Measurements from ENCODE around the gene SETDB1.

SETDB1 gene

GRCh38 chr1:150987924-150988323, 61.8 kb downstream of the SETDB1 start:
- H2AFZ ChIP-seq (ENCODE audit: low read depth, low read length): no peak overlapping the region
- no peaks in the 10 kb centered on the region for H3K27me3 ChIP-seq (ENCODE audit: insufficient read depth, low read length)
- no peak overlapping the region for H3K4me3 ChIP-seq (ENCODE audit: low read length)
- H3K9me3 ChIP-seq (ENCODE audit: low read length): no peaks in the 10 kb centered on the region
- no peaks in the 10 kb centered on the region for H3K4me1 ChIP-seq (ENCODE audit: insufficient read depth, low read length)
- H3K36me3 ChIP-seq (ENCODE audit: insufficient read depth, low read length): no peaks in the 10 kb centered on the region

- H3K4me1 ChIP-seq (ENCODE audit: insufficient read depth, low read length): no peaks in the 10 kb centered on the region
- peaks cover 10% of the 10 kb centered on the region for H3K36me3 ChIP-seq (ENCODE audit: insufficient read depth, low read length)
- no peaks in the 10 kb centered on the region for H3K9me3 ChIP-seq (ENCODE audit: low read length)
- no peak overlapping the region for H2AFZ ChIP-seq (ENCODE audit: low read depth, low read length)
- no peak overlapping the region for H3K4me3 ChIP-seq (ENCODE audit: low read length)
- H3K27me3 ChIP-seq (ENCODE audit: insufficient read depth, low read length): no peaks in the 10 kb centered on the region
These were observed 66.5 kb downstream of the SETDB1 start for GRCh38 chr1:150992626-150993025.

GRCh38 chr1:150994248-150994647, 68.1 kb downstream of the SETDB1 start:
- no peak overlapping the region for H3K4me3 ChIP-seq (ENCODE audit: low read length)
- H3K27me3 ChIP-seq (ENCODE audit: insufficient read depth, low read length): no peaks in the 10 kb centered on the region
- no peaks in the 10 kb centered on the region for H3K9me3 ChIP-seq (ENCODE audit: low read length)
- peaks cover 20% of the 10 kb centered on the region for H3K36me3 ChIP-seq (ENCODE audit: insufficient read depth, low read length)
- no peaks in the 10 kb centered on the region for H3K4me1 ChIP-seq (ENCODE audit: insufficient read depth, low read length)
- no peak overlapping the region for H2AFZ ChIP-seq (ENCODE audit: low read depth, low read length)

- H3K9me3 ChIP-seq (ENCODE audit: low read length): no peaks in the 10 kb centered on the region
- no peaks in the 10 kb centered on the region for H3K27me3 ChIP-seq (ENCODE audit: insufficient read depth, low read length)
- H3K4me3 ChIP-seq (ENCODE audit: low read length): no peak overlapping the region
- H3K4me1 ChIP-seq (ENCODE audit: insufficient read depth, low read length): no peaks in the 10 kb centered on the region
- H2AFZ ChIP-seq (ENCODE audit: low read depth, low read length): no peak overlapping the region
- H3K36me3 ChIP-seq (ENCODE audit: insufficient read depth, low read length): peaks cover 25% of the 10 kb centered on the region
These were observed 69.3 kb downstream of the SETDB1 start for GRCh38 chr1:150995460-150995859.

- no peak overlapping the region for H2AFZ ChIP-seq (ENCODE audit: low read depth, low read length)
- H3K27me3 ChIP-seq (ENCODE audit: insufficient read depth, low read length): no peaks in the 10 kb centered on the region
- H3K9me3 ChIP-seq (ENCODE audit: low read length): no peaks in the 10 kb centered on the region
- no peaks in the 10 kb centered on the region for H3K4me1 ChIP-seq (ENCODE audit: insufficient read depth, low read length)
- no peak overlapping the region for H3K4me3 ChIP-seq (ENCODE audit: low read length)
- H3K36me3 ChIP-seq (ENCODE audit: insufficient read depth, low read length): peaks cover 25% of the 10 kb centered on the region
These were observed 69.7 kb downstream of the SETDB1 start for GRCh38 chr1:150995896-150996295.

- Histone ChIP-seq H3K36me3 (ENCODE audit: insufficient read depth, low read length) (peaks cover 30% of the 10 kb centered on the region), H3K4me1 (ENCODE audit: insufficient read depth, low read length) (no peaks in the 10 kb centered on the region)
These were observed 71.1 kb downstream of the SETDB1 start for GRCh38 chr1:150997126-150997872.

GRCh38 chr1:150997949-150998348, 71.8 kb downstream of the SETDB1 start:
- Histone ChIP-seq H3K4me1 (ENCODE audit: insufficient read depth, low read length) (no peaks in the 10 kb centered on the region), H3K36me3 (ENCODE audit: insufficient read depth, low read length) (peaks cover 30% of the 10 kb centered on the region), H3K4me3 (ENCODE audit: low read length) (no peak overlapping the region), H3K9me3 (ENCODE audit: low read length) (no peaks in the 10 kb centered on the region), H2AFZ (ENCODE audit: low read depth, low read length) (no peak overlapping the region), H3K27me3 (ENCODE audit: insufficient read depth, low read length) (no peaks in the 10 kb centered on the region)

More at GRCh38 chr1:150997126-150997872, 71.1 kb downstream of the SETDB1 start:
- no peak overlapping the region for H2AFZ ChIP-seq (ENCODE audit: low read depth, low read length)
- no peak overlapping the region for H3K4me3 ChIP-seq (ENCODE audit: low read length)
- no peaks in the 10 kb centered on the region for H3K27me3 ChIP-seq (ENCODE audit: insufficient read depth, low read length)
- no peaks in the 10 kb centered on the region for H3K9me3 ChIP-seq (ENCODE audit: low read length)

GRCh38 chr1:150999051-150999674, 73.0 kb downstream of the SETDB1 start:
- Histone ChIP-seq H3K27me3 (ENCODE audit: insufficient read depth, low read length) (no peaks in the 10 kb centered on the region), H2AFZ (ENCODE audit: low read depth, low read length) (no peak overlapping the region), H3K4me1 (ENCODE audit: insufficient read depth, low read length) (no peaks in the 10 kb centered on the region), H3K4me3 (ENCODE audit: low read length) (no peak overlapping the region), H3K36me3 (ENCODE audit: insufficient read depth, low read length) (peaks cover 30% of the 10 kb centered on the region), H3K9me3 (ENCODE audit: low read length) (no peaks in the 10 kb centered on the region)

- H3K9me3 ChIP-seq (ENCODE audit: low read length): no peaks in the 10 kb centered on the region
- H3K4me3 ChIP-seq (ENCODE audit: low read length): no peak overlapping the region
- H3K27me3 ChIP-seq (ENCODE audit: insufficient read depth, low read length): no peaks in the 10 kb centered on the region
- peaks cover 30% of the 10 kb centered on the region for H3K36me3 ChIP-seq (ENCODE audit: insufficient read depth, low read length)
- peaks cover 5% of the 10 kb centered on the region for H3K4me1 ChIP-seq (ENCODE audit: insufficient read depth, low read length)
- no peak overlapping the region for H2AFZ ChIP-seq (ENCODE audit: low read depth, low read length)
These were observed 73.8 kb downstream of the SETDB1 start for GRCh38 chr1:150999926-151000325.

- H3K36me3 ChIP-seq (ENCODE audit: insufficient read depth, low read length): peaks cover 30% of the 10 kb centered on the region
- no peaks in the 10 kb centered on the region for H3K9me3 ChIP-seq (ENCODE audit: low read length)
These were observed 74.2 kb downstream of the SETDB1 start for GRCh38 chr1:151000408-151000807.

GRCh38 chr1:151001602-151002001, 75.4 kb downstream of the SETDB1 start:
- Histone ChIP-seq H3K27me3 (ENCODE audit: insufficient read depth, low read length) (no peaks in the 10 kb centered on the region), H3K4me3 (ENCODE audit: low read length) (no peak overlapping the region), H3K9me3 (ENCODE audit: low read length) (no peaks in the 10 kb centered on the region), H2AFZ (ENCODE audit: low read depth, low read length) (no peak overlapping the region), H3K36me3 (ENCODE audit: insufficient read depth, low read length) (peaks cover 30% of the 10 kb centered on the region), H3K4me1 (ENCODE audit: insufficient read depth, low read length) (peaks cover 16% of the 10 kb centered on the region)

More at GRCh38 chr1:151000408-151000807, 74.2 kb downstream of the SETDB1 start:
- no peak overlapping the region for H2AFZ ChIP-seq (ENCODE audit: low read depth, low read length)
- H3K4me3 ChIP-seq (ENCODE audit: low read length): no peak overlapping the region
- H3K27me3 ChIP-seq (ENCODE audit: insufficient read depth, low read length): no peaks in the 10 kb centered on the region
- peaks cover 7% of the 10 kb centered on the region for H3K4me1 ChIP-seq (ENCODE audit: insufficient read depth, low read length)

GRCh38 chr1:151002051-151002450, 75.9 kb downstream of the SETDB1 start:
- no peak overlapping the region for H3K4me3 ChIP-seq (ENCODE audit: low read length)
- H3K4me1 ChIP-seq (ENCODE audit: insufficient read depth, low read length): peaks cover 19% of the 10 kb centered on the region
- no peak overlapping the region for H2AFZ ChIP-seq (ENCODE audit: low read depth, low read length)
- H3K9me3 ChIP-seq (ENCODE audit: low read length): no peaks in the 10 kb centered on the region
- H3K27me3 ChIP-seq (ENCODE audit: insufficient read depth, low read length): no peaks in the 10 kb centered on the region
- H3K36me3 ChIP-seq (ENCODE audit: insufficient read depth, low read length): peaks cover 26% of the 10 kb centered on the region

- Histone ChIP-seq H3K36me3 (ENCODE audit: insufficient read depth, low read length) (peaks cover 21% of the 10 kb centered on the region), H3K4me1 (ENCODE audit: insufficient read depth, low read length) (peaks cover 23% of the 10 kb centered on the region), H3K9me3 (ENCODE audit: low read length) (no peaks in the 10 kb centered on the region), H3K4me3 (ENCODE audit: low read length) (no peak overlapping the region), H2AFZ (ENCODE audit: low read depth, low read length) (no peak overlapping the region), H3K27me3 (ENCODE audit: insufficient read depth, low read length) (no peaks in the 10 kb centered on the region)
These were observed 76.4 kb downstream of the SETDB1 start for GRCh38 chr1:151002611-151003010.
